GM18505 (cell line): ENCODE data around the gene KCNE3.

Source experiments
- ATAC-seq: cut with Tn5 transposase; IDR thresholded peaks from one replicate; pipeline ENCODE4 v1.9.1; 2021; ENCODE audit not compliant: unreplicated experiment
- POLR2A ChIP-seq: IDR thresholded peaks from 4 replicates; pipeline ENCODE4 v1.6.1; 2011; ENCODE audit warnings: borderline replicate concordance; ENCODE audit not compliant: insufficient read depth, insufficient read length; ENCODE audit errors: extremely low read depth

KCNE3 gene

GRCh38 chr11:74480688-74481417 is 13.5 kb upstream of the KCNE3 start:
- ATAC-seq, result no peak
- TF ChIP-seq POLR2A, result no peak

DNA sequence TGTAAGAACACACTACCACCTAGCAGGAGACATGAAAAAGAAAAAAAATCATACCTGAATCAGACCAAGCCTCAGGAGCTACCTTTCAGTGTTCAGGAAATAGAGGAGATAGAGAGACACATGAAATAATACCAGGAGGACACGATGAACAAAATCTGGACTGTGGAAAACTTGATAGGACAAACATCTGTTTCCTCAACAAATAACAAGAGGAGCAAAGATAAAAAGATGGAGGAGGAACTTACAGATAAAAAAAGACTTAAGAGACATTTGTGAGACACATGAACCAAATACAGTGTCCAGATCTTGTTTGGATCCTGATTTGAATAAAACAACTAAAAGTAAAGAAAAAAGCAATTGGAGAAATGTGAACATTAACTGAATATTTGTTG is 12.4 kb upstream of the KCNE3 start:
- no peak for TF ChIP-seq POLR2A
- no peak for ATAC-seq

DNA sequence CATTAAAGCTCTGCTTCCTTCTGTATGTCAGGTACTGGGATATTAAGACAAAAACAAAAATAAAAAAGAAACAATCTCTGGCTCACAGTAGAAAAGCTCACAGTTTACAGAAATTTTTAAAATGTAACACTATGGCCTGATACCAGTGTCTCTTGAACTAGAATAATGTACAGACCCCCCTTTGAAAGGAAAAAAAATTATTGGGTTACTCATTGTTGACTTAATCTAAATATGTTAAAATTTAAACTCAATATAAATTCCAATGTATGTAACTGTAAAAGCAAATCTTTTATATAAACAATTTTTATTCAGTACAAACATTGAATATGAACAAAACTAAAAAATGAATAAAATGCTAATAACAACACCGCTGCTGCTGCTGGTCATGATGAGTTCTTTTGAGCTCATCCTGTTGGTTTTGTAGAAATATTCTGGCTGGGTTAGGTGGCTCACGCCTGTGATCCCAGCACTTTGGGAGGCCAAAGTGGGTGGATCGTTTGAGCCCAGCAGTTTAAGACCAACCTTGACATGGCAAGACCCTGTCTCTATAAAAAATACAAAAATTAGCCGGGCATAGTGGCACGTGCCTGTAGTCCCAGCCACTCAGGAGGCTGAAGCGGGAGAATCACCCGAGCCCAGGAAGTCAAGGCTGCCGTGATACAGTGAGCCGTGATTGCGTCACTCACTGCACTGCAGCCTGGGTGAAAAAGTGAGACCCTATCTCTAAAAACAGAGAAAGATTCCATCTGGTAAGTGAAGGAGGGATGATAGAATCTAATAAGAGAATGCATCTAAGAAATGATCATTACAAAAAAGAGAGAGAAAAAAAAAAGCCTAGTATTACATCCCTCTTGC is 11.8 kb upstream of the KCNE3 start:
- no peak for TF ChIP-seq POLR2A
- no peak for ATAC-seq

DNA sequence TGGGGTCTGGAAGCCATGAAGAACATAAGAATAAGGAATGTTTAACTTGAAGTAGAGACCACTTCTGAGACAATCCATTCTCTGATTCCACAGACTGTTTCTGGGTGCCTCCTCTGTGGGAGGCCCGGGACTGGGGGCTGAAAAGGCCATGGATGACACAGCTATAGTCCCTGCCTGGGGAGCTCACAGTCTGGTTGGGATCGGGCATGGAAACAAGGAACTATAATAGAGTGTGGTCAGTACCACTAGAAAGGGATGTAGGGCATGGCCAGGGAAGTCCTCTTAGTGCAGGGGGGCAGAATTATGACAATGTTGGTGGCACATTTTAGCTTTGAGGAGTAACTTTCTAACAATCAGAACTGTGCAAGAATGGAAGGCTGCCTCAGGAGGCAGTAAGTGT is 9.2 kb upstream of the KCNE3 start:
- TF ChIP-seq POLR2A, result no peak
- no peak for ATAC-seq

DNA sequence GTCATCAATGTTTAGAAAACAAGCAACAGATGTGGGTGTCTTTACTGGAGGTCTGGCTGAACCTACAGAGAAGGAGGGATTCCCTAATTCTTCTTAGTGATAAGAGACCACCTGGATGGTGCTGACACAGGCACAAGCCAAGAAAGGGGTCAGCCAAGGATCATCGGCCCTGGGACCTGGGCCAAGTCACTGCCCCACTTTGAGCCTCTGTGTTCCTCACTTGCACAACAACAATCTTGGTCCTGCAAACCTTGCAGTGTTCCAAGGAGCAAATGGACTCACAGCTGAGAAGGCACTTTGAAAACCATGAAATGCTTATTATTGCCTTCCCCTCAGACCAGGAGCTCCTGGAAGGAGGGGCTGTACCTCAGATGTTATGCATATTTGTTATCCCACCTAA is 7.0 kb upstream of the KCNE3 start:
- no peak for TF ChIP-seq POLR2A
- ATAC-seq, result no peak

GRCh38 chr11:74473382-74474173 is 6.2 kb upstream of the KCNE3 start:
- TF ChIP-seq POLR2A, result no peak
- no peak for ATAC-seq

- TF ChIP-seq POLR2A, result no peak
- ATAC-seq, result no peak
These were observed 4.5 kb upstream of the KCNE3 start for GRCh38 chr11:74471668-74472429.

- no peak for TF ChIP-seq POLR2A
- ATAC-seq, result no peak
These were observed 3.7 kb upstream of the KCNE3 start for GRCh38 chr11:74471037-74471436.

DNA sequence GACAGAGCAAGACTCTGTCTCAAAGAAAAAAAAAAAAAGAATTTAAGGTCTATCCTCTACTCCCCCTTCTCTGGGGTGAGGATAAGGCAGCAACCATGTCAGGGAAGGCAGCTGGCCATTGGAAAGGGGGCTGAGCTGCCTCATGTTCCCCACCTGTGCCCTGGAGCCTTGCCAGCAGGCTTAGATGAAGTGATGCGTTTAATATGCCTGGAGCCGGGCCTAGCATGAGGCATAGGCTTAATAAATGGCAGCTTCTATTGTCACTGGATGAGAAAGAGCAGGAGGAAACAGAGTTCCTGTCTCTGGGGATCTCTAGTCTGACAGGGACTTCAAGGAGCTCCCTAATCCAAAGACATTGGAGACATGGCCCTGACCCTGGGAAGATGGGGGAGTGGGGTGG is 3.2 kb upstream of the KCNE3 start:
- no peak for TF ChIP-seq POLR2A

DNA sequence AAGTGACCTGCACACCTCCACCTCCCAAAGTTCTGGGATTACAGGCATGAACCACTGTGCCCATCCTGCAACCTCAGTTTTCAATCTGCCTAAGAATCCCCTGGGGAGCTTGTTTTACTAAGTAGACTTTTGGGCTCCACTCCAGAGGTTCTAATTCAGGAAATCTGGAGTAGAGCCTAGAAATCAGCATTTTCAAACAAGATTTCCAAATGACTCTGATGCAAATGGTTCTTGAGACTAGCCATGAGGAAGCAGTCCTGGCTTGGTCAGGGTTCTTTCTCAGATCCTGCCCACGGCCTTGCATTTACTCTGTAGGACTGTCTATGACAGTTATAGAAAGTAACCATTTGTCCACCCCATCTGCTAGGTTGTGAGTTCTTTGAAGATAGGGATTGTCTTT is 1.6 kb upstream of the KCNE3 start:
- no peak for ATAC-seq
- TF ChIP-seq POLR2A, result no peak

More for the DNA sequence above, 3.2 kb upstream of the KCNE3 start:
- ATAC-seq, result no peak

GRCh38 chr11:74468521-74468920 is 1.2 kb upstream of the KCNE3 start:
- ATAC-seq, result no peak
- TF ChIP-seq POLR2A, result no peak

- TF ChIP-seq POLR2A, result no peak
- no peak for ATAC-seq
These were observed 709 bp upstream of the KCNE3 start for GRCh38 chr11:74468058-74468457.

GRCh38 chr11:74465291-74465708 is 2.0 kb downstream of the KCNE3 start:
- ATAC-seq, result no peak
- no peak for TF ChIP-seq POLR2A
